NCI-H1694 treated with DMSO at 0.1 percent for 48 hours (cell line): ENCODE measurements around the gene TDRKH.
"Not testable (repeated sequence)": the region's sequence is repeated elsewhere in the genome, so short reads cannot be mapped to it uniquely, and the experiment has no call there.

Experiments used
- DNase-seq: peaks from one replicate; lab custom pipeline; 2025; lab: John Stamatoyannopoulos, UW

Gene TDRKH

DNA sequence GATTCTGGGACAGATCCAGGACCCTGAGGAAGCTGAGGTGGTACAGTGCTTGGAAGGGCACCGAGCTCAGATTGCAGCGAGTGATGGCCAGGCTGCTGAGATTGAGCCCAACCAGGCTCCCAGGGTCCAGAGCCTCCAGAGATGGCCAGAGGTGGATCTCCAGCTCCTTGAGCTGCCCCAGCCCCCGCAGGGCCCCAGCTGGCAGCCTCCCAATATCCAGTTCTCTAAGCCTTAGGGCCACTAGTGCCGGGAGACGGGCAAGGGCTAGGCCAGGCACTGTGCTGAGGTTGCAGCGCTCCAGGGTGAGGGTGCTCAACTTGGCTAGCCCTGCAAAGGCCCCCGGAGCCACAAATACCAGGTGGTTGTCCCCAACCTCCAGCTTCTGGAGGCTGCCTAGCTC is 11.5 kb upstream of the TDRKH start:
- DNase-seq: no peak

DNA sequence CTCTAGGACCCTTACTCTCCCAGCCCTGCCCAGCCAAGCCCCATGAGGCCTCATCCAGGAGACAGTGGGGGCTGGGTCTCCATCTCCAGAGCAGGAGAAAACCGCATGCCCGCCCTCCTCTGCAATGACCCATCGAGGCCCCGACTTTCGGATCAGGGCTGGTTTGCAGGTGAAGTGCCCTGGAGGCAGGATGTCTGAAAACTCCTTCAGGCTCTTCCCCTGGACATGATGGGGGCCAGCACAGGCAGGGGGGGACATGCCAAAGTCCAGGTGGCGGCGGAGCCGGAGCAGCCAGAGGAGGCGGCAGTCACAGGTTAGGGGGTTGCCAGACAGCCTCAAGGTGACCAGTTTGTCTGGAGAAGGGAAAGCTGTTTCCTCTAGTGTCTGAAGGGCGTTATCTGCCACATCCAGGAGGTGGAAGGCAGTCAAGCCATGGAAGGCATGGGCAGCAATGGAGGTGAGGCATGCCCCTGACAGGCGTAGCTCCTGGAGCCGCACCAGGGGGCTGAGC is 11.1 kb upstream of the TDRKH start:
- DNase-seq: no peak

DNA sequence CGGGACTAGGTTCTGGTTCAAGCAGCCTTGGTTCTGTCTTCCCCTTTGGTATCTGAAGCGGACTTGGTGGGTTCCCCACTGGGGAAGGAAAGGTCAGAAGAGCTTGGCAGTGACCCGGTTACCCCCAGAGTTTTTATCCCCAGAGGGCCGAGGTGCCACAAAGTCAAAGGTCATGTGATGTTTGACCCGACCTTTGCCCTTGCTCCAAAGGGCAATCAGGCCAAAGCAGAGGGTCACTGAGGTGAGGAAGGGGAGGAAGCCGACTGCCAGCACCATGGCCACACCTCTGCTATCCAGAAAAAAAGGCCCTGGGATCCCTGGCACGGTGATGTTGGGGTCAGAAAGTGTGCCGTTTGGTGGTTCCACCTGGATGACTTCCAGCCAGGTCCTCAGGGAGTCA is 10.5 kb upstream of the TDRKH start:
- DNase-seq: no peak

DNA sequence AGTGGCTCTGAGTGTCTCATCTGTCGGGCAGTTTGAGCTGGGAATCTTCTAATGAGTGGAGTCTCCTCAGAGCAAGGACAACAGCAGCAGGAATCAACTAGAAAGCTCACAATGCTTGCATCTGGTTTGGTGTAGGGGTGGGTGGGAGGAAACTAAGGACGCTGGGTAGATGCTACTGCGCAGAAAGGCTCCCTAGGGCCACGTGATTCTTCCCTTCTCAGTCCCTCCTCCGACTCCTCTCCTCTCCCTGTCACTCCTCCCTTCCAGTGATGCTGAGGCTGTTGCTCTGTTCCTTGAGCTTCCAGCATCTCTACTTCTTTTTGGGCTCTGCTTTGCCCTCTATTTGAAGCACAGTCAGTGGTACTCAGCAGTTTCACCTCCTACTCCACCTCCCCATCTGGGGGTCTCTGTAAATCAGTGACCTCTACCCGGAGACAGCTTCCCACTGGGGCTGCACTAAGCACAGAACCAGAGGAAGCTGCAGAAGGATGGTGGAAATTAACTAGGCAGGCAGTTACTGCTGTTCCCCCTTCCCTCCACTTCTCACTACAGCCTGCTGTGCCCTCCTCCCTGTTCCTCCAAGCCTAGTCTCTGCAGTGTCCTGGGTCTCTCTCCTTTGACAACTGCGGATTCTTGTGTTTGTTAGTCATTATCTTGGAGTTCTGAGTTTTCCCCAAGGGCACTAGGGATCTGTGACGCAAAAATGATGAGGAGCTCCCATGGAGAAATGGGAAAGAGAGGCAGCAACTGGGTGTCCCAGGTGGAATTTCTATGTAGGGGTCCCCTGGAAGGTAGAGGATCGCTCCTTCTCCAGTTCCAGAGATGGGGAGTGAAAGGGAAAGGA is 9.1 kb upstream of the TDRKH start:
- no peak for DNase-seq

DNA sequence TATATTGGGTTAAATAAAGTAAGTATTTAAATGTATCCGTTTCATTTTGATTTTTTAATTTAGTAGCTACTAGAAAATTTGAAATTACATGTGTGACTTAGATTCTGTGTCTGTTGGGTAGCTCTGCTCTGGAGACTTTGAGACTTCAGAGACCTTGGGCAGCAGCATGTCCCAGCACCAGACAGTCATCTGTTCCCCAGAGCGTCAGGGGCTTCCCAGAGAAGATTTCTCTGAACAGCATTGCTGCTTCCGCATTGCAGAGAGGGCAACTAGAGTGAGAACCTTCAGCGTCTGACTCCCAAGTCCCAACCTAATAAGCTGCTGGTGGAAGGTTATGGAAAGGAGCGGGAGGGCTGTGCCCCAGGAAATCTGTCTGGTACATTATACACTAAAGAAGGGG is 8.3 kb upstream of the TDRKH start:
- DNase-seq: no peak

DNA sequence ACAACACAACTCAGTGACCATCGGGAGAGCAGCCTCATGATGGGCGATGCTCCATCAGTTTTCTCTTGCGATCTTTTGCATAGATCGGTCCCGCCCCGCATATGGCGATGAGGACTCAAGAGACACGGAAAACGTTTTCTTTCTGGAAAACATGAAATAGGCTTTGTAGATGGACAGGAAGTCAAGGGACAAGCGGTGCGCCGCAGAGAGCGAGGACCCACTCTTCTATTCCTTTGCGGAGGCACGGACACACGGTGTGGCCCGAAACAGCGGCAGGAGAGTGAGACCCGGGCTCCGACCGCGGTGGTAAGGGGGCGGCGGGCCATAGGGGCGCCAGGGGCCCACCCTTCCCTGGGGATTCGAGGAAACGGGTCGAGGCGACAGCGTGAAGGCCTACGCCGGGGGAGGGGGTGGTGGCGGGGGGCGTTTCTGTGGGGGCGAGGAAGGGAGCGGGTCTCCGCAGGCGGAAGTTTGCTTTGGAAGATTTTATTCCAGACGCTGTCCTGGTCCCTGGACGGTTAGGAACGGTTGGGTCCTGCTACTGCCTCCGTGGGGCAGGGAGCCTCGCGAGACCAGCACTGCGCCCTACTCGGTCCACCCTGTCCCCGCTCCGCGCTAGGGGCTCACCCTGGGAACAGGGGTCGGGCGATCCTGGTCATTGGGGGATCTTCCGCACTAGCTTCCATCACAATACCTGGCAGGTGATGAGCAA is 796 bp upstream of the TDRKH start:
- DNase-seq: no peak

DNA sequence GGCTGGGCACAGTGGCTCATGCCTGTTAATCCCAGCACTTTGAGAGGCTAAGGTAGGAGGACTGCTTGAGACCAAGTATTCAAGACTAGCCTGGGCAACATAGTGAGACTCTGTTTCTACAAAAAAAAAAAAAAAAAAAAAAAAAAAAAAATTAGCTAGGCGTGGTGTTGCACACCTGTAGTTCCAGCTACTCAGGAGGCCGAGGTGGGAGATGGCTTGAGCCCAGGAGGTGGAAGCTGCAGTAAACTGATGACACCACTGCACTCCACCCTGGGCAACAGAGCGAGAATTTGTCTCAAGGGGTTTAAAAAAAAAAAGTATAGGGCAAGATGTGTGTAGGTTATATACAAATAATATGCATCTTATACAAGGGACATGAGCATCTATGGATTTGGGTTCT is 2.6 kb downstream of the TDRKH start:
- no peak for DNase-seq

DNA sequence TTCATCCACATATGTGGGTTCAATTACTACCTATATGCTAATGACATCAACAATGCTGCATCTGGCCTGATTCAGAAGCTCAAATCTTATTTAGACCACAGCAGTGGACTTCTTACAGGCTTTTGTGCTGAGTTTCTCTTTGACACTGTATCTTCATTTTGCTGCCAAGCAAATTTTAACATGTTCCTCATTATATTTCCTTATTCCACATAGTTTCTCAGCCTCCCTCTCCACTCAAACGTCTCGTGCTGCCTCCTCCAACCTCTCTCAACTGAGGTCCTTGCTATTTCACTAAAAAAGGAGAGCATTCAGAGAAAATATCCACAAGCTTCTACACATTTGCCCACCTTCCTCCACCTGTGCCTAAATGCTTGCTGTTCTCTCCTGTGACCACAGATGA is 6.5 kb downstream of the TDRKH start:
- no peak for DNase-seq

DNA sequence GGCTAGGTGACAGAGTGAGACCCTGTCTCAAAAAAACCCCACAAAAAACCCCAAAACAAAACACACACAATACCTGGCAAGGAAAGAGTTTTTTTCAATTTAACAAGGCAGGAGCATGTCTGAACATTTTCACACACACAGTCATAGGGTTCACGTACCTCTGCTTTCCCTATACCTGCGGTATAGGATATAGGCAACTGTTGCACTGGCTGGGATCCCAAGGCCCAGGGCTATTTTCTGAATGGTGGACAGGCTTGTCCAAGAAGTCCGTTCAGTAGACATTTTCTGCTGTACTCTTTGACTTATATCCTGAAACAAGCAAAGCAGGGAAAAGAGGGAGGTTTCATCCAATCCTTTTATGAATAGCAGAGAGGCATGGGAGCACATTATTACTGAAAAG is 7.6 kb downstream of the TDRKH start:
- DNase-seq: no peak

DNA sequence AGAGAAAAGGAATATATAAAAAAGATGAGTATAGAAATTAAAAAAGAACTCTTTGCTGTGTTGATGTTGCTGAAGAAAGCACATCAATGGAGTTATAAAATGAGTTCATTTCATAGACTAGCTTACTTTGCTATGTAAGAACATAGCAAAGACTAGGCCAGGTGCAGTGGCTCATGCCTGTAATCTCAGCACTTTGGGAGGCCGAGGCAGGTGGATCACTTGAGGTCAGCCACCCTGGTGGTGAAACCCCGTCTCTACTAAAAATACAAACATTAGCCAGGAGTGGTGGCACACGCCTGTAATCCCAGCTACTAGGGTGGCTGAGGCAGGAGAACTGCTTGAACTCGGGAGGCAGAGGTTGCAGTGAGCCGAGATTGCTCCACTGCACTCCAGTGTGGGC is 8.3 kb downstream of the TDRKH start:
- not testable (repeated sequence) for DNase-seq

DNA sequence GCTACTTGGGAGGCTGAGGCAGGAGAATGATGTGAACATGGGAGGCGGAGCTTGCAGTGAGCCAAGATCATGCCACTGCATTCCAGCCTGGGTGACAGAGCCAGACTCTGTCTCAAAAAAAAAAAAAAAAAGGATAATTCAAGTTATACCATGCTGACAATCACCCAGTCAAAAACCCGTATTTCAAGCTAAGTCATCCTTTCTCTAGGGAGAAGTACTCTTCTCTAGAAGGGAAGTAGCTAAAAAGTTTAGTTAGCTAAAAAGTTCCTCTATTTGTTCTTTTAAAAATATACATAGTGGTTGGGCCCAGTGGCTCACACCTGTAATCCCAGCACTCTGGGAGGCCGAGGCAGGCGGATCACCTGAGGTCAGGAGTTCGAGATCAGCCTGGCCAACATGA is 9.6 kb downstream of the TDRKH start:
- DNase-seq: not testable (repeated sequence)

DNA sequence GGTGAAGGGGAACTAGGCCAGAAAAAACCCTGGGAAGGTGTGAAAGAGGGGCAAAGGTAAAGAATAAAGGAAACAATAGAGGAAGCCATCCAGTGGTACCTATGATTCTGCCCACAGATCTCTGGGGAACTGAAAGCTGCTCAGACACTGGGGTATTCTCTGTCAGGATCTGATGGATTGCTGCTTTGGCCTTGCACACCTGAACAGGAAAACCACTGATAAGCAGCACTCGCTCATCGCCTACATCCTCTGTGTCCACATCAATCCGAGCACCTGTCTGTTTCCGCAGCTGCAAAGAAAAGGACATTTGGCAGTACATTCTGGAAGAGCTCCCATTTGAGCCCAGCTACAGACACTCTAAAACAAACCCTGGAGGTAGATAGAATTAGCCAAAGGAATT is 10.4 kb downstream of the TDRKH start:
- DNase-seq: no peak

DNA sequence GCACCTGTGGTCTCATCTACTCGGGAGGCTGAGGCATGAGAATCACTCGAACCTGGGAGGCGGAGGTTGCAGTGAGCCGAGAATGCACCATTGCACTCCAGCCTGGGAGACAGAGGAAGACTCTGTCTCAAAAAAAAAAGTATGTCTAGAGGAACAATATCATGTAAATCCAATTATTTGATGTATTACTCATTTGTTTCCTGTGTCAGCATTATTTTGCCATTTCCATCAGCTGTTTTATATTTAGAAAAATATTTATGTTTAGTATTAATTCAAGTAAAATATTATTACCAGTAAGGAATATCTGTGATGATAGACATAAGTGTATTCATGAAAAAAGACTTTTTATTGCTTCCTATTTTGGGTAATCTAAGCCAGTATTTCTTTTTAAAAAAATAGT is 13.0 kb downstream of the TDRKH start:
- DNase-seq: no peak

DNA sequence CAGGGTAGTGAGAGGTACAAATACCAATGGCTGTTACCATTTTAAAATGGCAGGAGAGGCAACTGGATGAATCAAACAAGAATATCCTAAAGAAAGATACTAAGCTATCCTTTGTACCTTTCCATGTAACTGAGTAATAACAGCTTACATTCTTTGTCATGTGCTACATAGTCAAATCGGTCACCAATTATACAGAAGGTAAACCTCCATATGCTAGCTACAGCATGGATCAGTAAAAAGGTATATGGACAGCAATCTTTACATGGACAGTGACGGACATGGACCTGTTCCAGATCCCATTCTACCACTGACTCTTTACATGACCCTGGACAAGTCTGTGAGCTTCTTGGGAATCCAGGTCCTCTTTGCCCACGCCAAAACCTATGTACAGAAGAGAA is 13.6 kb downstream of the TDRKH start:
- no peak for DNase-seq

DNA sequence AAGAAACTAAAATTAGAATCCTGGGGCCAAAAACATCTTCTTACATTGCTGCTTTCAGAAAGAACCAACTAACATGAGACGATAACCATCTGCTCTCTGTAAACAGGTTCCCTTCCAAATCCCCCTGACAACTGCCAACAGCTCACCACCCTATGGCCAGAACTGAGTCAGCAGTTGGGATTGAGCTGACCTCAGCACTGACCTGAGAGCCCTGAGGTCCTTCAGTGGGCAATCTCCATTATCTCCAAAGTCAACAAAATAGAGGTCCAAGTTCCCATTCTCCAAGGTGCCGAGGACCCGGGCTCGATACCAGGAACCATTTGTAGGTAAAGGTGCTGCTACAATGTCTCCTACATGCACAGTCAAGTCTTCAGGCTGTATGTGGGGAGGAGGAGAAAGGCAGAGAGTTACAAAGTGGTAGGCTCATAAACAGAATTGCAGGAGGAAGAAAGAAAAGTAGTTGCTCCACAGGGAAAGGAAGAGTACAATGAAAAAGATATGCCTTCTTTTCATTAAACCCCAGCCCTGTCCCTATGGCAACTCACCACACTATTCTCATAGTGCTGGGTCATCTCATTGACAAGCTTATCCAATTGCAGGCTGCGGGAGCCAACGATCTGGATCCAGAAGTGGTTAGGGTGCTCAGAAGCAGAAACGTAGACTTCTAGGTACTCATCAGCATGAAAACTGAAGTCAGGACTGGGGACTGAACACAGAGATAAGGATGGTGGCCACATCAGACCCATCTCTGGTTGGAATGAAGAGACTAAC is 14.2 kb downstream of the TDRKH start:
- no peak for DNase-seq

DNA sequence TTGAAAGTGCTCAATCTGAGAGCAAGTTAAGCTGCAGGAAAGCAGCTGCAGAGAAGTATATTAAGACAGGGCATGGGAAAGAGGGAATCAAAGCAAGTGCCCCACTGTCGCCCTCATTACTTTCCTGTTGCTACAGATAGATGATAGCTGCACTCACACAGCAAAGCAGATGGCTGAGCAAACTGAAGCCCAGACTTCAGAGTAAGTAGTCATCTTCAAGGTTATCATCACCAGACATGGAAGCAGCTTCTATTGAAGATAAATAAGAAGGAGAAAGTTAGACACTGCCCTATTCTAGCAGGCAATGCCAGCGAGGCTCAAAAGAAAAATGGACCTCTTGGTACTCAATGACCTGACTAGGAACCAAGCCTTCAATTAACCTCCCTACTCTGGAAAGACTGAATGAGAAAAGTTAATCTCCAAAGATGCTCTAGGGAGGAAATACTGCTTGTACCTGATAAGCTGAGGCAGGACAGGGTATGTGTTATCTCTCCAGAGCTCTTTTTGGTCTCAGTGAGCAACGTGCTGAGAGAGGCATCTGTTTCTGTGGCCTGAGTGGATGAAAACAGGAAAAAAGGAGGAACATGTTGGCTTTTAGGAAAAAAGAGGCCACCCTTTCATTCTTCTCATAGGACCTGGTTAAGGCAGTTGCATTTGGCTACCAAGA is 15.9 kb downstream of the TDRKH start:
- DNase-seq: no peak

DNA sequence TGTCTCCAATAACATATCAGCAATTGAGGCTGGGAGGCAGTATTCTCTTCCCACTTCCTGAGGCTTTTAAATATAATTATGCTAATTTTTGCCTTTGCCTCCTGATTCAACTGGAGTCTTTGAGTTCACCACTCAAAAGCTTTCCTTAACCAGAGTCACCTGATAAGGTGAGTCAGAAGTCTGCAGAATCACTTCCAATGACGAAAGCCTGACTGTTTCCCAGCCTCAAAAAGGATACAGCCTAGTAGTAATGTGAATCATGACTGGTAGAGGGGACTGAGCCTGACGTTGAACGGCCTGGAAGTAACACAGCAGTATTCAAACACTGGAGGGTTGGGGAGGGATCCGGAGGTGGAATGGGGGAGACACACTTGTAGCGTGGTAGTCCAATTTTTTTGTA is 16.6 kb downstream of the TDRKH start:
- no peak for DNase-seq

DNA sequence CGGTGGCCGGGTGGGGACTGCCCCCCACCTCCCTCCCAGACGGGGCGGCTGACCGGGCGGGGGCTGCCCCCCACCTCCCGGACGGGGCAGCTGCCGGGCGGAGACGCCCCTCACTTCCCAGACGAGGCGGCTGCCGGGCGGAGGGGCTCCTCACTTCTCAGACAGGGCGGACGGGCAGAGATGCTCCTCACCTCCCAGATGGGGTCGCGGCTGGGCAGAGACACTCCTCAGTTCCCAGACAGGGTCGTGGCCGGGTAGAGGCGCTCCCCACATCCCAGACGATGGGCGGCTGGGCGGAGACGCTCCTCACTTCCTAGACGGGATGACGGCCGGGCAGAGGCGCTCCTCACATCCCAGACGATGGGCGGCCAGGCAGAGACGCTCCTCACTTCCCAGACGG is 21.0 kb downstream of the TDRKH start:
- not testable (repeated sequence) for DNase-seq

DNA sequence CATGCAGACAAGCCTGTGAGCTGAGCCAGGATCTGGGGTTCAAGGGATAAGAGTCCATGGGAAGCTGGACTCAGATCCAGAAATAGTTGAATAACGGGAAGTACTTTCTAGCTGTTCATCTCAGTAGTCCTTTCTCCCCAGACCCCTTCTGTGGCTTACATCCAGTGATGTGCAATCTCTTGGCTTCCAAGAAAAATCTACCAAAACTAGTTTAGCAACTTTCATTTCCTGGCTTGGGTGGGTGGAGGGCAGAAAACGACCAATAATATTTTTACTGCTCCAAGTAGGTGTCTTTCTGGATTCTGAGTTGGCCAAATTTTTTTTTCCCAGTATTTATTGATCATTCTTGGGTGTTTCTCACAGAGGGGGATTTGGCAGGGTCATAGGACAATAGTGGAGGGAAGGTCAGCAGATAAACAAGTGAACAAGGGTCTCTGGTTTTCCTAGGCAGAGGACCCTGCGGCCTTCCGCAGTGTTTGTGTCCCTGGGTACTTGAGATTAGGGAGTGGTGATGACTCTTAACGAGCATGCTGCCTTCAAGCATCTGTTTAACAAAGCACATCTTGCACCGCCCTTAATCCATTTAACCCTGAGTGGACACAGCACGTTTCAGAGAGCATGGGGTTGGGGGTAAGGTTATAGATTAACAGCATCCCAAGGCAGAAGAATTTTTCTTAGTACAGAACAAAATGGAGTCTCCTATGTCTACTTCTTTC is 21.8 kb downstream of the TDRKH start:
- not testable (repeated sequence) for DNase-seq

DNA sequence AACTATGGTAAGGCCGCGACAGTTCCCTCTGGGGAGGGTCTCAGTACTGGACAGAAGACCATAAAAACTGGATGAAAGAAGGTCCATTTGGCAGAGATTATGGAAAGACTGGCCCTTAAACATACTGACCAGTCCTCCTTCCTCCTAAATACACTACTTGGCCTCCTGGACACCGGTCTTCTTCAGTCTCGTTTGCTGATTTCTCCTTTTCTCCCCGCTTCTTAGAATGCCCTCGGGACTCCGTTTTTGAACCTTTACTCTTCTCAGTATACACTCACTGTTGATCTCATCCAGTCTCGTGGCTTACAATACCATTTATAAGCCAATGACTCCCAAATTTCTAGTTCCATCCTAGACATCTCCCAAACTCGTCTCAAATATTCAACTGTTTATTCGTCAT is 26.3 kb downstream of the TDRKH start:
- DNase-seq: no peak
